SK-N-SH treated with all-trans-retinoic acid at 6 μM for 48 hours (cell line): ENCODE measurements around the gene DOCK2.

Experiments used
- ATAC-seq: fragments of 200-7000 bp; cut with Tn5 transposase; 3 replicates; pipeline ENCODE4 v1.9.1; 2020; ENCODE audit warnings: mild to moderate bottlenecking, moderate library complexity
- ARNTL ChIP-seq: fragments of 450-650 bp; formaldehyde crosslinking; IDR thresholded peaks from 2 replicates; pipeline ENCODE4 v1.5.0; 2020; ENCODE audit warnings: low read depth, mild to moderate bottlenecking, moderate library complexity, borderline replicate concordance
- BACH2 ChIP-seq: fragments of 250-450 bp; sonication (Bioruptor Pico); IDR thresholded peaks from 2 replicates; pipeline ENCODE4 v1.9.0; 2021; ENCODE audit warnings: mild to moderate bottlenecking, borderline replicate concordance
- ESRRG ChIP-seq: fragments of 250-450 bp; sonication (Bioruptor Pico); IDR thresholded peaks from 2 replicates; pipeline ENCODE4 v1.6.1; 2021; ENCODE audit warnings: mild to moderate bottlenecking
- GLIS3 ChIP-seq: fragments of 250-450 bp; sonication (Bioruptor Pico); IDR thresholded peaks from 2 replicates; pipeline ENCODE4 v1.5.0; 2020; ENCODE audit warnings: mild to moderate bottlenecking, moderate library complexity
- ISL1 ChIP-seq: fragments of 250-450 bp; sonication (Bioruptor Pico); IDR thresholded peaks from 2 replicates; pipeline ENCODE4 v2.1.2; 2022; ENCODE audit warnings: mild to moderate bottlenecking, moderate library complexity
- OSR1 ChIP-seq: fragments of 250-450 bp; sonication (Bioruptor Pico); IDR thresholded peaks from 2 replicates; pipeline ENCODE4 v1.8.0; 2022; ENCODE audit warnings: moderate library complexity, mild to moderate bottlenecking, inconsistent platforms
- PPARA ChIP-seq: fragments of 250-450 bp; sonication (Bioruptor Pico); IDR thresholded peaks from 2 replicates; pipeline ENCODE4 v1.5.0; 2020; ENCODE audit warnings: mild to moderate bottlenecking, borderline replicate concordance
- RARB ChIP-seq: fragments of 250-450 bp; sonication (Bioruptor Pico); IDR thresholded peaks from 2 replicates; pipeline ENCODE4 v1.8.0; 2021; ENCODE audit warnings: mild to moderate bottlenecking, moderate library complexity
- SNAI2 ChIP-seq: fragments of 250-450 bp; sonication (Bioruptor Pico); IDR thresholded peaks from 2 replicates; pipeline ENCODE4 v1.5.0; 2020; ENCODE audit warnings: mild to moderate bottlenecking, moderate library complexity
- TCF4 ChIP-seq: fragments of 250-450 bp; sonication (Bioruptor Pico); IDR thresholded peaks from 2 replicates; pipeline ENCODE4 v1.8.0; 2021; ENCODE audit warnings: mild to moderate bottlenecking, moderate library complexity, borderline replicate concordance
- TOX ChIP-seq: fragments of 250-450 bp; sonication (Bioruptor Pico); IDR thresholded peaks from 2 replicates; pipeline ENCODE4 v1.8.0; 2021; ENCODE audit warnings: mild to moderate bottlenecking, moderate library complexity, borderline replicate concordance
- ZC3H10 ChIP-seq: fragments of 250-450 bp; sonication (Bioruptor Pico); IDR thresholded peaks from 2 replicates; pipeline ENCODE4 v1.5.1; 2021; ENCODE audit warnings: mild to moderate bottlenecking, moderate library complexity
- ZFP3 ChIP-seq: fragments of 250-450 bp; sonication (Bioruptor Pico); IDR thresholded peaks from 2 replicates; pipeline ENCODE4 v1.5.0; 2020; ENCODE audit warnings: mild to moderate bottlenecking, moderate library complexity
- ZFP30 ChIP-seq: fragments of 450-650 bp; formaldehyde crosslinking; IDR thresholded peaks from 2 replicates; pipeline ENCODE4 v1.5.0; 2022; ENCODE audit warnings: mild to moderate bottlenecking, moderate library complexity
- ZNF565 ChIP-seq: fragments of 450-650 bp; formaldehyde crosslinking; conservative IDR thresholded peaks from 2 replicates; pipeline ENCODE4 v1.5.0; 2020; ENCODE audit warnings: low read depth, mild to moderate bottlenecking, moderate library complexity
- ZNF70 ChIP-seq: fragments of 450-650 bp; formaldehyde crosslinking; IDR thresholded peaks from 2 replicates; pipeline ENCODE4 v1.5.0; 2020; ENCODE audit warnings: mild to moderate bottlenecking, moderate library complexity
- ZNF8 ChIP-seq: fragments of 450-650 bp; formaldehyde crosslinking; IDR thresholded peaks from 2 replicates; pipeline ENCODE4 v1.5.0; 2020; ENCODE audit warnings: mild to moderate bottlenecking, moderate library complexity
- TF ChIP-seq, protein P1 (sequence below): fragments of 250-450 bp; sonication (Bioruptor Pico); IDR thresholded peaks from 2 replicates; pipeline ENCODE4 v1.8.0; 2021; ENCODE audit warnings: low read depth, mild to moderate bottlenecking, moderate library complexity, borderline replicate concordance
- TF ChIP-seq, protein P2 (sequence below): fragments of 250-450 bp; sonication (Bioruptor Pico); IDR thresholded peaks from 2 replicates; pipeline ENCODE4 v1.5.0; 2020; ENCODE audit warnings: mild to moderate bottlenecking, moderate library complexity
- TF ChIP-seq, protein P3 (sequence below): fragments of 250-450 bp; sonication (Bioruptor Pico); IDR thresholded peaks from 2 replicates; pipeline ENCODE4 v1.5.1; 2021; ENCODE audit warnings: mild to moderate bottlenecking, moderate library complexity

DOCK2 gene

DNA sequence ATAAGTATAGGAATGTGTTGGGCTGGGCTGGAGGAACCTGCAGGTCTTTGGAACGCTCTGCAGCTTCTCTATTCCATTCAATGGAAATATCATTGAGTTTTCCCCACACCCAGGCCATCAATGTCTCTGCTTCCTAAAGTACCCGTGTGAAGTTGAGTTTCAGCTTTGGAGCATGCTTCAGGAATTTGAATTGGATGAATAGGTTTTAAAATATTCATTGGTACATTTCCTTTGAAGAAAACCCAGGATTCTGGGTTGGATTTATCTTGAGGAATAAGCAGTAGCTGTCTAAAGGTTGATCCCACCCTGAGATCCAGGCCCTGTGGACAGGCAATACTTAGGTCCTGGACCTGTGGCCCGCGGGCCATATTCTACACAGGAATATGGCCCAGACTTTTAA, 306.0 kb downstream of the DOCK2 start (continued):
- TF ChIP-seq GLIS3 (no peak), ZFP3 (no peak), ESRRG (CRISPR knock-in tag) (no peak), ZNF8 (CRISPR knock-in tag) (no peak), ZNF565 (CRISPR knock-in tag) (no peak)
- TF ChIP-seq, protein P1, sequence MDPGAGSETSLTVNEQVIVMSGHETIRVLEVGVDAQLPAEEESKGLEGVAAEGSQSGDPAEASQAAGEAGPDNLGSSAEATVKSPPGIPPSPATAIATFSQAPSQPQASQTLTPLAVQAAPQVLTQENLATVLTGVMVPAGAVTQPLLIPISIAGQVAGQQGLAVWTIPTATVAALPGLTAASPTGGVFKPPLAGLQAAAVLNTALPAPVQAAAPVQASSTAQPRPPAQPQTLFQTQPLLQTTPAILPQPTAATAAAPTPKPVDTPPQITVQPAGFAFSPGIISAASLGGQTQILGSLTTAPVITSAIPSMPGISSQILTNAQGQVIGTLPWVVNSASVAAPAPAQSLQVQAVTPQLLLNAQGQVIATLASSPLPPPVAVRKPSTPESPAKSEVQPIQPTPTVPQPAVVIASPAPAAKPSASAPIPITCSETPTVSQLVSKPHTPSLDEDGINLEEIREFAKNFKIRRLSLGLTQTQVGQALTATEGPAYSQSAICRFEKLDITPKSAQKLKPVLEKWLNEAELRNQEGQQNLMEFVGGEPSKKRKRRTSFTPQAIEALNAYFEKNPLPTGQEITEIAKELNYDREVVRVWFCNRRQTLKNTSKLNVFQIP (CRISPR knock-in tag): no peak

DNA sequence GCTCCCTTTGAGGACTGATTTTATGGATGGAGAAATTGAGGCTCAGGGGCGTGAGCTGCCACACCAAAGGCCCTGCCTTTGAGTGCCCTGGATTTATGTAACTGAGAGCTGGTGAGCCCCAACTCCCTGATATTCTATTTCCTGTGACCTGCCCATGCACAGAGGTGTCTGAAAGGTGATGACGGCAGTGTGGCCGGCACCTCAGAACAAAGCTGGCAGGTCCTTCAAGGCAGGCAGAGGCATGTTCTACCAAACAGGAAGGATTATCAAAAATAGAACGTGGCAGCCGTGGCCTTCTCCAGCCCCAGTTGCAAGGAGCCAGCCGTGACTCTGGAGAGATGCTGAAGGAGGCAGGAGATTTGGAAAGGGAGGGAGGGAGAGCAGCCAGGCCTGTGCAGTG, 307.0 kb downstream of the DOCK2 start:
- no peak for ATAC-seq
- no peak for TF ChIP-seq TCF4 (CRISPR knock-in tag)
- no peak for TF ChIP-seq ARNTL (CRISPR knock-in tag)
- no peak for TF ChIP-seq ZNF565 (CRISPR knock-in tag)
- TF ChIP-seq, protein P1 (CRISPR knock-in tag): no peak
- TF ChIP-seq TOX (CRISPR knock-in tag): no peak
- no peak for TF ChIP-seq ZNF8 (CRISPR knock-in tag)
- no peak for TF ChIP-seq ISL1 (CRISPR knock-in tag)
- TF ChIP-seq, protein P2, sequence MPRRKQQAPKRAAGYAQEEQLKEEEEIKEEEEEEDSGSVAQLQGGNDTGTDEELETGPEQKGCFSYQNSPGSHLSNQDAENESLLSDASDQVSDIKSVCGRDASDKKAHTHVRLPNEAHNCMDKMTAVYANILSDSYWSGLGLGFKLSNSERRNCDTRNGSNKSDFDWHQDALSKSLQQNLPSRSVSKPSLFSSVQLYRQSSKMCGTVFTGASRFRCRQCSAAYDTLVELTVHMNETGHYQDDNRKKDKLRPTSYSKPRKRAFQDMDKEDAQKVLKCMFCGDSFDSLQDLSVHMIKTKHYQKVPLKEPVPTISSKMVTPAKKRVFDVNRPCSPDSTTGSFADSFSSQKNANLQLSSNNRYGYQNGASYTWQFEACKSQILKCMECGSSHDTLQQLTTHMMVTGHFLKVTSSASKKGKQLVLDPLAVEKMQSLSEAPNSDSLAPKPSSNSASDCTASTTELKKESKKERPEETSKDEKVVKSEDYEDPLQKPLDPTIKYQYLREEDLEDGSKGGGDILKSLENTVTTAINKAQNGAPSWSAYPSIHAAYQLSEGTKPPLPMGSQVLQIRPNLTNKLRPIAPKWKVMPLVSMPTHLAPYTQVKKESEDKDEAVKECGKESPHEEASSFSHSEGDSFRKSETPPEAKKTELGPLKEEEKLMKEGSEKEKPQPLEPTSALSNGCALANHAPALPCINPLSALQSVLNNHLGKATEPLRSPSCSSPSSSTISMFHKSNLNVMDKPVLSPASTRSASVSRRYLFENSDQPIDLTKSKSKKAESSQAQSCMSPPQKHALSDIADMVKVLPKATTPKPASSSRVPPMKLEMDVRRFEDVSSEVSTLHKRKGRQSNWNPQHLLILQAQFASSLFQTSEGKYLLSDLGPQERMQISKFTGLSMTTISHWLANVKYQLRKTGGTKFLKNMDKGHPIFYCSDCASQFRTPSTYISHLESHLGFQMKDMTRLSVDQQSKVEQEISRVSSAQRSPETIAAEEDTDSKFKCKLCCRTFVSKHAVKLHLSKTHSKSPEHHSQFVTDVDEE (CRISPR knock-in tag): no peak
- TF ChIP-seq OSR1 (CRISPR knock-in tag): no peak
- TF ChIP-seq ZNF70 (CRISPR knock-in tag): no peak

DNA sequence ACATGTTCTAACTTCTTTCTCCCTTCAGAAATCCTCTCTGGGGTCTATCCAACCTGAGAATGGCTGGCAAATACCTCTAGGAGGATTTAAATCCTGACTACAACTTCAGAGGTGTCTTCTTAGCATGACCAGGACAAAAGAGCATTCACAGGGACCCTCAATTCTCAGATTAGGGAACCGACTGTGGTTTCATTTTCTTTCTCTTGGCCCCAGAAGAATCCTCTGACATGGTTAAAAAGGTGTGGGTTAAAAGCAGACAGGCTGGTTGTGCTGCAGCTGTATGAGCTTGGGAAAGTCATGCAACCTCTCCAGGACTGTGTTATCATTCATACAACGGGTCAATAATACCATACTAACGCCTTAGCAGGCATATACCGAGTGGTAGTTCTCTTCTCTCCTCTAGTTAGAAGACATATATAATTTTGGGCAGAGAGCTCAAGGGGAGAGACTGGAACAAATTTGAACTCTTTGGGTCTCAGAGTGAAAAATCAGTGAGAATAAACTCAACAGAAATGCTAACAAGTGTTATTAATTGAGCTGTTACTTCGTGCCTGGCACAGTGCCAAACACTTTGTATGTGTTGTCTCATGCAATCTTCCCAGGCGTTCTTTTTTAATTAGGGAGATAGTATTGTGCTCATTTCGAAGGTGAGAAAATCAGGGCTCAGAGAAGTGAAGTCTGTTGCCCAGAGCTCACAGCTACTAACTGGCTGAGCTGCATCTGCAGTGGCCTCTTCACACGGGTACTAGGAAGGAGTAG, 308.0 kb downstream of the DOCK2 start:
- ATAC-seq: peak; percentile 39; the same call in 2 of the 3 replicates
- TF ChIP-seq, protein P3, sequence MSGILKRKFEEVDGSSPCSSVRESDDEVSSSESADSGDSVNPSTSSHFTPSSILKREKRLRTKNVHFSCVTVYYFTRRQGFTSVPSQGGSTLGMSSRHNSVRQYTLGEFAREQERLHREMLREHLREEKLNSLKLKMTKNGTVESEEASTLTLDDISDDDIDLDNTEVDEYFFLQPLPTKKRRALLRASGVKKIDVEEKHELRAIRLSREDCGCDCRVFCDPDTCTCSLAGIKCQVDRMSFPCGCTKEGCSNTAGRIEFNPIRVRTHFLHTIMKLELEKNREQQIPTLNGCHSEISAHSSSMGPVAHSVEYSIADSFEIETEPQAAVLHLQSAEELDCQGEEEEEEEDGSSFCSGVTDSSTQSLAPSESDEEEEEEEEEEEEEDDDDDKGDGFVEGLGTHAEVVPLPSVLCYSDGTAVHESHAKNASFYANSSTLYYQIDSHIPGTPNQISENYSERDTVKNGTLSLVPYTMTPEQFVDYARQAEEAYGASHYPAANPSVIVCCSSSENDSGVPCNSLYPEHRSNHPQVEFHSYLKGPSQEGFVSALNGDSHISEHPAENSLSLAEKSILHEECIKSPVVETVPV (CRISPR knock-in tag): no peak
- no peak for TF ChIP-seq ZC3H10 (CRISPR knock-in tag)
- no peak for TF ChIP-seq OSR1 (CRISPR knock-in tag)
- no peak for TF ChIP-seq ARNTL (CRISPR knock-in tag)
- TF ChIP-seq ZFP30 (CRISPR knock-in tag): no peak
- no peak for TF ChIP-seq ISL1 (CRISPR knock-in tag)
- TF ChIP-seq ZFP3: no peak
- TF ChIP-seq SNAI2 (CRISPR knock-in tag): no peak
- TF ChIP-seq ZNF8 (CRISPR knock-in tag): no peak
- TF ChIP-seq ESRRG (CRISPR knock-in tag): no peak
- TF ChIP-seq BACH2 (CRISPR knock-in tag): no peak
- no peak for TF ChIP-seq PPARA (CRISPR knock-in tag)
- TF ChIP-seq, protein P2 (CRISPR knock-in tag): no peak
- TF ChIP-seq RARB (CRISPR knock-in tag): no peak
